GM19463 (cell line): ENCODE data around the gene PKIG.
A peak's percentile ranks its signal among the peaks of the same experiment; 100 is the strongest.

Experiments
- ATAC-seq: cut with Tn5 transposase; IDR thresholded peaks from one replicate; pipeline ENCODE4 v1.9.1; 2021; ENCODE audit warnings: mild to moderate bottlenecking, moderate library complexity; ENCODE audit not compliant: unreplicated experiment

Gene PKIG

DNA sequence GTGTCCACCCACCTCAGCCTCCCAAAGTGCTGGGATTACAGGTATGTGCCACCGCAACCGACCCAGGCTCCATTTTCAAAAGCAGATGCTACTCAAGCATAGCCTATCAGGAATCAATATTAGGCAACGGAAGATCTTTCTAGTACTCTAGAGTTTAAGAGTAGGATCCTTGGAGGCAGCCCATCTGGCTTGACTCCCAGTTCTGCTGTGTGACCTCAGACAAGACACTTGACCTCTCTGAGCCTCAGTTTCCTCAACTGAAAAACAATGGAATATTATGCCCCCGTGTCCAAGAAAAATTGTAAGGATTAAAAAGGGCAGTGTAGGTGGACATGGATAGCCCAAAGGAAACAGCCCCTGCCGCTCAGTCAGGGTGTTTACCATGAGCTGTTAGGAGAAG, 54.7 kb downstream of the PKIG start:
- ATAC-seq: no peak

DNA sequence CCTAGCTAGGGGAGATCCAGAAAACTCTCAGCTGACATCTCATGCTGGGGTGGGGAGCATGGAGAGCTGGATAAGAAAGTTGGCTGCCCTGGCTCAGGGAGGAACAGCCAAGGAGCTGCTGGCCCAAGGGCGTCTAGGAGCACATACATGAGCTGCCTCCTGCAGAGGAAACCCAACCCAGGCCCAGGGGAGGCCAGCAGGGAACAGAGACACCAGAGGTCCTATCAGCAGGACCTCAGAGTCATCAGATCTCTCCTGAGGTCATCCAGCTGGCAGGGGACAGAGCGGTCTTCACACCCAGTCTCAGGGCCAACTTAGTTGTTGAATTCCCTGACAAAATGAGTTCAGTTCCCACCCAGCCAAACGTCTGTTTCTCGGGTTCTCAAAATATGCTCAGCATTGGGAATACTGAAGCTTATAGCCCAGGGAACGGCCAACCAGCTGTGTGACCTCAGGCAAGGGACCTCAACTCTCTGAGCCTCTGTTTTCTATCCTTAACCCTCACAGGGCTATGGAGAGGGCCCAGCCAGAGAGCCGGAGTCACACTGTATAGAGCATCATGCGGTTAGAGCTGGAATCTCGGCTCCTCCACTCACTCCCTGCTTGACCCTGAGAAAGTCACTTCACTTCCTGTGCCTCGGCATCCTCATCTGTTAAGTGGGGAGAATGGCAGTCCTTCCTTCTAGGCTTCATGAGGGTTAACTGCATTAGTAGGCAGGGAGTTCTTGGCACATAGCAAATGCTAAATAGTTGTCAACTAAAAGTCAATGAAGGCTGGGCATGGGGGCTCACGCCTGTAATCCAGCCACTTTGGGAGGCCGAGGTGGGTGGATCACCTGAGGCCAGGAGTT, 55.4 kb downstream of the PKIG start:
- ATAC-seq: no peak

DNA sequence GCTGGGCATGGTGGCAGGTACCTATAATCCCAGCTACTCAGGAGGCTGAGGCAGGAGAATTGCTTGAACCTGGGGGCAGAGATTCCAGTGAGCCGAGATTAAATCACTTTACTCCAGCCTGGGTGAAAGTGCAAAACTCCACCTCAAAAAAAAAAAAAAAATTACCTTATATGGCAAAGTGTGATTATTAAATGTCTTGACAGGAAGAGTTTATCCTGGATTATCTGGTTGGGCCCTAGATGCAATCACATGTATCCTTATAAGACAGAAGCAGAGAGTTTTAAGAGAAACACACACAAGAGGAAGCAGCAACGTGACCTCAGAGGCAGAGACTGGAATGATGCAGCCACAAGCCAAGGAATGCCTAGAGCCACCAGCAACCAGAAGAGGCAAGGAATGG, 58.1 kb downstream of the PKIG start:
- no peak for ATAC-seq

- ATAC-seq: no peak
Measured at GRCh38 chr20:44641325-44641724, 58.9 kb downstream of the PKIG start.

GRCh38 chr20:44642203-44643153, 60.1 kb downstream of the PKIG start:
- peak; percentile 25 for ATAC-seq

- ATAC-seq: no peak
Measured at GRCh38 chr20:44643154-44643519, 60.8 kb downstream of the PKIG start.

DNA sequence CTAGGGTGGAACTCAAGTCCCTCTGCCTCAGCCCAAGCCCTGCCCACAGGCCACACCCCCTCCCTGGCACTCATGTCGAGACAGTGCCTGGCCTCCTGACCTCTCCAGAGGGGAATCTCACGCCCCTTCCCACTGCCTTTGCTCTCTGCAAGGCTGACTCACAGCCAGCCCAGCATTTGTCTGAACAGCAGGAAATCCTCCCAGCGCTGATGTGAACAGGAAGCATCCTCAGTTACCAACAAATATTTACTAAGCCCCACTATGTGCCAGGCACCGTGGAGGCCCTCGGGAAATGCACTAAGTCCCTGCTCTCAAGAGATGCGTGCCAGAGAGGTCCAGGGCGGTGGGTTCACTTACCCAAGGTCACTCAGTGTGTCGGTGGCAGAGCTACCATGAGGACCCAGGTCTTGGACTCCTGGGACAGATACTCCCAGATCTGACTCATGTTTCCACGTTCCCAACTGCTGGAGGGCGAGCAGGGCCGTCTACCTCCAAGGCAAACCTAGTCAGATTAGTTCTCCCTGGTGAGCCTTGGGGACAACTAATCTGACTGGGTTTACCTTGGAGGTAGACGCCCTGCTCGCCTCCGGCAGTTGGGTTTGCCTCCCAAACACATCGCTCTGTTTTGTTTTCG, 61.3 kb downstream of the PKIG start:
- ATAC-seq: no peak

DNA sequence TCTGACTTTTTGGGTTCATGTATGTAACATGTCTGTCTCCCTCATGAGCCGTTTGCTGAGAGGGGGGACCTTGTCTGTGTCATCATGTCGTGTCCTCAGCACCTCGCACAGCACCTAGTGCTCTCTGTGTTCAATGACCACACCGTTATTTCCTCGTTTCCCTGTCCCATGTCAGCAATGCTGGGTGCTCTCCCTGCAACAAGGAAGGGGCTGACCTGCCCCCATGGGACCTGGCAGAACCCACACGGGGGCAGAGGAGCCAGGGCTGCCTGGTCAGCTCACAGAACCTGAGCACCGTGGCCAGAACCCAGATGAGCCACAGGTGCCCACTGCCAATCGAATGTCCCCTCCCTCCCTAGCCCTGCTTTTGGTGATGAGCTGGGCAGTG, 61.8 kb downstream of the PKIG start:
- no peak for ATAC-seq

GRCh38 chr20:44644667-44645131, 62.3 kb downstream of the PKIG start:
- peak; percentile 28 for ATAC-seq

GRCh38 chr20:44646023-44646640, 63.8 kb downstream of the PKIG start:
- ATAC-seq: no peak

DNA sequence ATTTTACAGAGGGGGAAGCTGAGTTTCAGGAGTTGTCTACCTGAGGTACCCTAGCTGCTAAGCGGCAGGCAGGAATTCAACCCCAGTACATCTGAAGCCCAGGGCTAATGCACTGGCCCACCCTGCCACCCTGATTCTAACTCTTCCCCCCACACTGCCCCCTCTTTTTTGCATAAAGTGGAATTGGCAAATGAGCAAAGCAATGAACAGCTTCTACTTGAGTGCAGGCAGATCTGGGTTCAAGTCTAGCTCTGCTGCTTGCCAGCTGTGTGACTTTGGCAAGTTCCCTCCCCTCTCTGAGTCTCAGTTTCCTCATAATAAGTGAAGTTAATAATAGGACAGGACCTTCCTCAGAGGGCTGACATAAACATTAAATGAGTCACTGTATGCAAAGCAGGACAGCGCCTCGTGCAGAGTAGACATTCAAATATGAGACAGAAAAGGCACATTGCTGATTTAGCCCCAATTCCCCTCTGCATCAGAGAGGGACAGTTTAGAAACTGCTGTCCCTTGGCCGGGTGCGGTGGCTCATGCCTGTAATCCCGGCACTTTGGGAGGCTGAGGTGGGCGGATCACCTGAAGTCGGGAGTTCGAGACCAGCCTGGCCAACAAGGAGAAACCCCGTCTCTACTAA, 64.4 kb downstream of the PKIG start:
- peak; percentile 41 for ATAC-seq

DNA sequence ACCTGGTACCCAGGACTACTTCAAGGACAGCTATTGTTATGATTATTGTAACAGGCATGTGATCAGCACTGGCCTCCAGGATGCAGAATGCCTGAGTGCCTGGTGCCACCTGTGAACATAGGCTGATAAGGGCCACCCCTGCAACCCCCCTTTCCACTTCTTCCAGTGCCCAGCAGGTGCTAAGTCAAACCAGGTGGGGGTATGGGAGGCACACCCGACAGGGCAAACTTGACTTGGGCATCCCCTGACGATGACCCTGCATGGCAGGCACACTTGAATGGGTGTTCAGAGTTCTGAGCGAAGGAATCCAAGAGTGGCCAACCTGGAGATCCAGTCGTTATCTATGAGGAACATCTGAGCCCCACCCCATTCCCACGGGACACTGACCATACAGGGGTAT, 65.7 kb downstream of the PKIG start:
- ATAC-seq: no peak

DNA sequence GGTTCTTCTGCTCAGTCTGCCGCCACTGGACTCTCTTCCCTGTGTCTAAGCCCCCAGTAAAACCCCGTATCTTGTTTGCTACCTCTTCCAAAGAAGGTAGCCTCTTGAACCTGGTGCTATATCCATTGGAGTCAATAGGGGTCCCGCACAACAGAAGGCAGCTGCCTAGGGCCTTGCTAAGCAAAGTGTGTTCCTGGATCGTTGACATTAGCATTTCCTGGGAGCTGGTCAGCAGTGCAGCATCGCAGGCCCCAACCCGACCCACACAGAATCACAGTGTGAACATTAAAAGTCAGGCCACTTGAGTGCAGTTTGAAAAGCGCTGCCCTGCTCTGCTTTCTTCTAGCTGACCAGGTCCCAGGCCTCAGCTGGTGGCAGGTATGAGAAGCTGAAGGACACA, 66.2 kb downstream of the PKIG start:
- ATAC-seq: no peak

- ATAC-seq: no peak
Measured at GRCh38 chr20:44649126-44649525, 66.7 kb downstream of the PKIG start.

DNA sequence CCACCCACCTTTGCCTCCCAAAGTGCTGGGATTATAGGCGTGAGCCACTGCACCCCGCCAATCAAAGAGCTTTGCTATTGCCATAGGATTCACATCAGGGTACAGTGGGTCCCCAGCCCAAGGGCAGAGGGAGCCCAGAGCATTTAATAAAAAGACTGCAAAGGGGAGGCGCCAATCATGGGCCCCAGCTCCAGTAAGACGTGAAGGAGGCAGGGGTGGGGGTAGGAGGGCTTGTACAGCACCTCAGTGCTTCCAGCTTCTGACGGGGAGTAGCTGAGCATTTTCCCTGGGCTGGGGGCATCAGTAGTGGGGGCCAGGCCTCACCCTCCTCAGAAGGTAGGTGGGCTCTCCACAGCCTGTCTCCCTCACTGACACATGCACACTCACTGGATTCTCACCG, 67.6 kb downstream of the PKIG start:
- no peak for ATAC-seq

DNA sequence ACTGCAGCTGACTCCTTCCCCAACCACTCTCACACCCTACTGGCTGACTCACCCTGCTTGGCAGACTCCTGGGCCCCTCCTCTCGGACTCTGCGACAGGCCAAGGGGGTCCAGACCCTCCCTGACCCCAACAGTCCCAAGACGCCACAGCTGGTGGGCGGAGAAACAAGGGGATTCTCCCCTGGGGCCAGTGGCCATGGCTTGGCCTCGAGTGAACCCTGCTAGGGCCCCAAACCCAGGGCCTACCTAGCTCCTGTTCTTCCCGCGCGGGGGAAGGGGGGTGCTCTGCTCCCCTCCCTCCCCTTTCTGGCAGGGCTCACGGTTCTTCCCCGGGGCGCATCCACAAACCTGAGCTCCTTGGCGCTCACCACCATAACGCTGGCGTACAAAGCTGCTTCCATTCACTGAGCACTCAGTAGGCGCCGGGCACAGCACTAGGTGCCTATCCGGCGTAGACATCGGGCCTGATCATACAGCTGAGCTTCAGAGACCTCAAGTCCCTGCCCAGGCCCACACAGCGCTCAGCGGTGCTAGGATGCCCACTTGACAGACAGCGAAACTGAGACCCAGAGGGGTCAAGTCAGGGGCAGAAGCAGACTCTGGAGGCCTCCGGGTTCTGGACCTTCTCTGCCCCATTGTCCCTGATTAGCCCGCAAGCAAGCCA, 68.5 kb downstream of the PKIG start:
- no peak for ATAC-seq

GRCh38 chr20:44651434-44651683, 69.0 kb downstream of the PKIG start:
- no peak for ATAC-seq

GRCh38 chr20:44651684-44652423, 69.5 kb downstream of the PKIG start, which contains the start of gene ADA:
Gene ADA, minus strand, starts transcription at chr20:44651699. Its CDS starts 92 bp downstream, at chr20:44651607.
- peak; percentile 36 for ATAC-seq

- no peak for ATAC-seq
Measured at GRCh38 chr20:44653546-44653945, 71.2 kb downstream of the PKIG start.
